Muscle of back (tissue), 11 donors: ENCODE results near the gene HES3. TPM values are rescaled to one million over a fixed set of nuclear protein-coding genes. Genes with fewer than 3 reads are reported as not detected.
A peak's percentile ranks its signal among the peaks of the same experiment; 100 is the strongest.

Source experiments
- DNase-seq, 3 donors: peaks; one replicate each; pipeline versions ENCODE4 v3.0.0 to v3.0.0-alpha.2; 2013
- polyA plus RNA-seq, 10 donors: library from polyadenylated mRNA; unstranded; fragments of 120-200 nt; gene quantifications; one replicate each; pipeline ENCODE4 v1.2.1, GENCODE V29; 2013; ENCODE audit not compliant: insufficient read length in 10 of 10

Gene HES3
- polyA plus RNA-seq, 10 donors, result not detected

- peak; percentile 69 to 91 (median 89) for DNase-seq
Measured at GRCh38 chr1:6245086-6245868, 1.3 kb downstream of the HES3 start.

GRCh38 chr1:6245869-6246496 lies 2.0 kb downstream of the HES3 start:
- peak in 1 of 3 donors; percentile 26 for DNase-seq

- peak in 2 of 3 donors; percentile 85 to 89 for DNase-seq
Measured at GRCh38 chr1:6246497-6247467, 2.8 kb downstream of the HES3 start.

GRCh38 chr1:6247651-6248050 lies 3.7 kb downstream of the HES3 start:
- DNase-seq, result peak in 1 of 3 donors; percentile 25

GRCh38 chr1:6248161-6248776 lies 4.3 kb downstream of the HES3 start:
- peak in 1 of 3 donors; percentile 22 for DNase-seq

GRCh38 chr1:6248932-6249738 lies 5.2 kb downstream of the HES3 start:
- DNase-seq, result peak in 1 of 3 donors; percentile 49

- peak in 1 of 3 donors; percentile 17 for DNase-seq
Measured at GRCh38 chr1:6249739-6250689, 6.0 kb downstream of the HES3 start.

GRCh38 chr1:6251233-6251632 lies 7.3 kb downstream of the HES3 start:
- DNase-seq, result no peak

GRCh38 chr1:6251681-6252373 lies 7.8 kb downstream of the HES3 start:
- DNase-seq, result no peak

GRCh38 chr1:6252374-6252710 lies 8.4 kb downstream of the HES3 start:
- no peak for DNase-seq

- DNase-seq, result no peak
Measured at GRCh38 chr1:6253380-6253779, 9.4 kb downstream of the HES3 start.

- DNase-seq, result no peak
Measured at GRCh38 chr1:6254691-6255090, 10.7 kb downstream of the HES3 start.

GRCh38 chr1:6256645-6257044 lies 12.7 kb downstream of the HES3 start:
- DNase-seq, result no peak

GRCh38 chr1:6257541-6258069 lies 13.6 kb downstream of the HES3 start:
- no peak for DNase-seq

- no peak for DNase-seq
Measured at GRCh38 chr1:6258675-6259074, 14.7 kb downstream of the HES3 start.

- DNase-seq, result peak in 1 of 3 donors; percentile 89
Measured at GRCh38 chr1:6259491-6260362, 15.7 kb downstream of the HES3 start.

GRCh38 chr1:6260433-6260934 lies 16.5 kb downstream of the HES3 start:
- DNase-seq, result peak in 1 of 3 donors; percentile 71
